Measurements from ENCODE around the gene HOXA10.

HOXA10 gene

GRCh38 chr7:27173956-27174873 lies at the start of gene HOXA10:
HOXA10 (minus strand) TSS chr7:27174320; CDS start chr7:27174306, 14 bp downstream.
- TF ChIP-seq CTCF (IDR thresholded peaks at IDR 0.05; ENCODE audit: control extremely low read depth, extremely low read depth, low read depth, missing control alignments): no peak
- DNase-seq (ENCODE audit: extremely low spot score): no peak
- ChIA-PET CTCF (interaction anchor here (0.8 to 1.0 kb wide), 2 partner anchors 22 kb away, joined by 3 to 4 read pairs; no protein-coding TSS in a partner anchor), POLR2A (no interaction called here)

- POLR2A ChIA-PET: no interaction called here
- DNase-seq (ENCODE audit: extremely low spot score): no peak
- no peak for TF ChIP-seq CTCF (IDR thresholded peaks at IDR 0.05; ENCODE audit: control extremely low read depth, extremely low read depth, low read depth, missing control alignments)
- CTCF ChIA-PET: interaction anchor here (1.0 to 3.2 kb wide), 2 partner anchors 11 kb away, joined by 3 to 16 read pairs; no protein-coding TSS in a partner anchor
Measured at GRCh38 chr7:27221201-27221797, 47.2 kb upstream of the HOXA10 start.

- DNase-seq (ENCODE audit: extremely low spot score): no peak
- ChIA-PET CTCF (interaction anchor here (1.0 kb wide), 1 partner anchor 11 kb away, joined by 3 read pairs; no protein-coding TSS in a partner anchor), POLR2A (no interaction called here)
- no peak for TF ChIP-seq CTCF (IDR thresholded peaks at IDR 0.05; ENCODE audit: control extremely low read depth, extremely low read depth, low read depth, missing control alignments)
Measured at GRCh38 chr7:27220440-27220955, 46.4 kb upstream of the HOXA10 start.

- no peak for DNase-seq (ENCODE audit: extremely low spot score)
- POLR2A ChIA-PET: no interaction called here
- no peak for TF ChIP-seq CTCF (IDR thresholded peaks at IDR 0.05; ENCODE audit: control extremely low read depth, extremely low read depth, low read depth, missing control alignments)
- CTCF ChIA-PET: interaction anchor here (2.3 kb wide), 1 partner anchor 10 kb away, joined by 11 read pairs; no protein-coding TSS in a partner anchor
Measured at GRCh38 chr7:27219821-27220220, 45.7 kb upstream of the HOXA10 start.

GRCh38 chr7:27217951-27218350 lies 43.8 kb upstream of the HOXA10 start:
- DNase-seq (ENCODE audit: extremely low spot score): no peak
- TF ChIP-seq CTCF (IDR thresholded peaks at IDR 0.05; ENCODE audit: control extremely low read depth, extremely low read depth, low read depth, missing control alignments): no peak
- POLR2A ChIA-PET: no interaction called here
- CTCF ChIA-PET: interaction anchor here (2.3 kb wide), 1 partner anchor 8 kb away, joined by 11 read pairs; no protein-coding TSS in a partner anchor

- CTCF ChIA-PET: interaction anchor here (1.5 kb wide), 1 partner anchor 13 kb away, joined by 3 read pairs; no protein-coding TSS in a partner anchor
- no peak for DNase-seq (ENCODE audit: extremely low spot score)
- no peak for TF ChIP-seq CTCF (IDR thresholded peaks at IDR 0.05; ENCODE audit: control extremely low read depth, extremely low read depth, low read depth, missing control alignments)
- POLR2A ChIA-PET: no interaction called here
Measured at GRCh38 chr7:27215356-27215755, 41.2 kb upstream of the HOXA10 start.

Data from GM10248 (cell line).